Activated CD8-positive, alpha-beta memory T cell treated with anti-CD3 and anti-CD28 coated beads, Interleukin-2, amount 10 ng/mL, durations not matched to agents 7 days and 5 days (primary cell): ENCODE measurements around the gene APBB1IP. TPM values are rescaled to one million over a fixed set of nuclear protein-coding genes. Genes with fewer than 3 reads are reported as not detected.
A peak's percentile ranks its signal among the peaks of the same experiment; 100 is the strongest.
"Not testable (repeated sequence)": the region's sequence is repeated elsewhere in the genome, so short reads cannot be mapped to it uniquely, and the experiment has no call there.

ENCODE experiments used
- ATAC-seq: fragments of 150-1000 bp; cut with Tn5 transposase; one replicate; pipeline ENCODE4 v1.10.0; 2021; ENCODE audit warnings: moderate library complexity
- CTCF ChIA-PET: fragments of 350-600 bp; sonication (Branson Sonifier 250); formaldehyde crosslinking; loops from one replicate; lab custom pipeline; 2021; ENCODE audit warnings: antibody characterized with exemption; lab: Charles Lee
- DNase-seq: peaks from one replicate; pipeline ENCODE4 v3.0.0-alpha.2; 2020
- H3K27ac Mint-ChIP-seq: one replicate; pipeline ENCODE4 v1.8.0; 2021; ENCODE audit warnings: mild to moderate bottlenecking, mixed read lengths
- H3K27me3 Mint-ChIP-seq: one replicate; pipeline ENCODE4 v1.8.0; 2021; ENCODE audit warnings: mixed read lengths
- H3K36me3 Mint-ChIP-seq: one replicate; pipeline ENCODE4 v1.8.0; 2021; ENCODE audit warnings: mild to moderate bottlenecking, mixed read lengths
- H3K4me1 Mint-ChIP-seq: one replicate; pipeline ENCODE4 v1.8.0; 2021; ENCODE audit warnings: mixed read lengths
- H3K4me3 Mint-ChIP-seq: one replicate; pipeline ENCODE4 v1.8.0; 2021; ENCODE audit warnings: mild to moderate bottlenecking, moderate library complexity, mixed read lengths
- H3K9me3 Mint-ChIP-seq: one replicate; pipeline ENCODE4 v1.8.0; 2022; ENCODE audit warnings: low read depth, mixed read lengths
- total RNA-seq, 2 experiments: library from RNA; stranded (reverse); gene quantifications; one replicate each; pipeline ENCODE4 v1.2.3, GENCODE V29; 2021

APBB1IP gene
- total RNA-seq, 2 experiments from 2014 or later, result 73.2 to 73.8 TPM

GRCh38 chr10:26566525-26567350 is 128.6 kb downstream of the APBB1IP start:
- peaks cover 76% of the 10 kb centered on the region for H3K36me3 Mint-ChIP-seq
- H3K4me1 Mint-ChIP-seq, result no peaks in the 10 kb centered on the region
- H3K9me3 Mint-ChIP-seq, result peaks cover 3% of the 10 kb centered on the region
- no peaks in the 10 kb centered on the region for H3K27me3 Mint-ChIP-seq
- CTCF ChIA-PET, result interaction anchor here (0.9 kb wide), 1 partner anchor 63 kb away, joined by 3 read pairs; no protein-coding TSS in a partner anchor
- DNase-seq (no peak), ATAC-seq (no peak)
- H3K4me3 Mint-ChIP-seq, result no peak overlapping the region
- H3K27ac Mint-ChIP-seq, result no peak overlapping the region

- peaks cover 77% of the 10 kb centered on the region for H3K36me3 Mint-ChIP-seq
- CTCF ChIA-PET, result no interaction called here
- no peak for ATAC-seq
Measured at GRCh38 chr10:26567351-26567721, 129.2 kb downstream of the APBB1IP start.

GRCh38 chr10:26571655-26572054 is 133.5 kb downstream of the APBB1IP start:
- CTCF ChIA-PET, result interaction anchor here (1.7 kb wide), 1 partner anchor 236 kb away, joined by 3 read pairs; no protein-coding TSS in a partner anchor
- no peak overlapping the region for H3K4me3 Mint-ChIP-seq
- H3K27me3 Mint-ChIP-seq, result no peaks in the 10 kb centered on the region
- H3K36me3 Mint-ChIP-seq, result peaks cover 67% of the 10 kb centered on the region
- peaks cover 9% of the 10 kb centered on the region for H3K4me1 Mint-ChIP-seq
- ATAC-seq (no peak), DNase-seq (no peak)
- H3K27ac Mint-ChIP-seq, result no peak overlapping the region
- peaks cover 8% of the 10 kb centered on the region for H3K9me3 Mint-ChIP-seq

More at GRCh38 chr10:26567351-26567721, 129.2 kb downstream of the APBB1IP start:
- Mint-ChIP-seq H3K4me1 (no peaks in the 10 kb centered on the region), H3K9me3 (peaks cover 3% of the 10 kb centered on the region), H3K27ac (no peak overlapping the region), H3K4me3 (no peak overlapping the region), H3K27me3 (no peaks in the 10 kb centered on the region)
- DNase-seq, result no peak

DNA sequence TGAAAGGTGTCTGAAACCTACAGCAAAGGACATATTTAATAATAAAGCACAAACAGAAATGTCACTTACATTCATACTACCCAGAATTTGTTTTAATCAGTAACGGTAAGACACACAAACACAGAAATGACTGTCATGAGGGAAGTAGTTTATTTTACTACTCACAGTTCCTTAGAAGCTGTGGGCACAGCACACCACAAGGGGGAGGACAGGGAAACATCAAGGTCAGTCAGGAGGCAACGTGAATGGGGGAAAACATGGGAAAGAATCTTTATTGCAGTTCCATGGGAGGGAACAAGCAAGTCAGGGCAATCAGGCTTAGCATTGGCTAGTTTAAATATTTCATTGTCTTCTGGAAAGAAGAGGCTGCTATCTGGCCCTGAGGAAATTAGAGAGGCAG is 135.5 kb downstream of the APBB1IP start:
- no peaks in the 10 kb centered on the region for H3K27me3 Mint-ChIP-seq
- DNase-seq, result no peak
- H3K9me3 Mint-ChIP-seq, result peaks cover 8% of the 10 kb centered on the region
- ATAC-seq, result no peak
- peaks cover 9% of the 10 kb centered on the region for H3K4me1 Mint-ChIP-seq
- H3K27ac Mint-ChIP-seq, result no peak overlapping the region
- CTCF ChIA-PET, result no interaction called here
- H3K36me3 Mint-ChIP-seq, result peaks cover 54% of the 10 kb centered on the region
- H3K4me3 Mint-ChIP-seq, result no peak overlapping the region

DNA sequence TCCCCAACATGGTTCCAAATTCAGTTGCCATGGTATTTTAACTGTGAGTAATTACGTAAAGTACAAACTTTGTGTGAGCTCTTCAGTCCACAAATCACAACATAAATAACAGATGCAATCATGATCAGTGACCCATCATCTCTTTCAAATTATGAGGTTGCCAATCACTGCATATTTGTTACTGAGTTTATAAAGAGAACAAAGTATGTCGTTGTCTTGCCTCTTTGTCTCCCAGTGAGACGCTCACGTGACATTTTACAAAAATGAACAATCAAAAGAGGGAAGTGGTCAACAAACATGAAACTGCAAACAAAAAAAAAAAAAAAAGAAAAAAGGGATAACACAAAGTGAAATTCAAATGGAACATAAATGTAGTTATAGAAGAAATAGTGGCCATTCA is 136.6 kb downstream of the APBB1IP start:
- peaks cover 9% of the 10 kb centered on the region for H3K4me1 Mint-ChIP-seq
- DNase-seq (no peak), ATAC-seq (peak; percentile 47)
- CTCF ChIA-PET, result no interaction called here
- H3K27me3 Mint-ChIP-seq, result no peaks in the 10 kb centered on the region
- H3K4me3 Mint-ChIP-seq, result no peak overlapping the region
- peaks cover 45% of the 10 kb centered on the region for H3K36me3 Mint-ChIP-seq
- H3K27ac Mint-ChIP-seq, result peak overlapping the region; percentile 51
- peaks cover 8% of the 10 kb centered on the region for H3K9me3 Mint-ChIP-seq

DNA sequence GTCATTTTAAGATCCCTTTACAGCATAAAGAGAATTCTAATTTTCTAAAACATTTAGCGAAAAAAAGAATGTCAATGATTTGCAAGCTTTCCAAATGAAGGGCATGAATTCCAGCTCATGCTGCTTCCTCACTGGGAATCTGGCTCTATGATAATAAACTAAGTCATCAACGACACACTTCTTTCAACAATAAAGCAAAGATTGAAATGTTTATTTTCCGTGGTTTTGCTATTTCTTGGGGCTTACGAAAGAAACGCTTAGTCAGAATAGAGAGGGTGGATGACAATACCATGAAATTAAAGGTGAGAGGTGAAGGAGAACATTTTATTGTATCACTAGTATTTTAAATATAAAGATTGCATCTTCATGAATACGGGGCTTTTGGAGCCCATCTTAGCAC is 140.2 kb downstream of the APBB1IP start:
- H3K9me3 Mint-ChIP-seq, DNase-seq, H3K4me1 Mint-ChIP-seq, H3K27ac Mint-ChIP-seq, CTCF ChIA-PET, ATAC-seq, H3K27me3 Mint-ChIP-seq, H3K4me3 Mint-ChIP-seq: not testable (repeated sequence)
- peaks cover 18% of the 10 kb centered on the region for H3K36me3 Mint-ChIP-seq

DNA sequence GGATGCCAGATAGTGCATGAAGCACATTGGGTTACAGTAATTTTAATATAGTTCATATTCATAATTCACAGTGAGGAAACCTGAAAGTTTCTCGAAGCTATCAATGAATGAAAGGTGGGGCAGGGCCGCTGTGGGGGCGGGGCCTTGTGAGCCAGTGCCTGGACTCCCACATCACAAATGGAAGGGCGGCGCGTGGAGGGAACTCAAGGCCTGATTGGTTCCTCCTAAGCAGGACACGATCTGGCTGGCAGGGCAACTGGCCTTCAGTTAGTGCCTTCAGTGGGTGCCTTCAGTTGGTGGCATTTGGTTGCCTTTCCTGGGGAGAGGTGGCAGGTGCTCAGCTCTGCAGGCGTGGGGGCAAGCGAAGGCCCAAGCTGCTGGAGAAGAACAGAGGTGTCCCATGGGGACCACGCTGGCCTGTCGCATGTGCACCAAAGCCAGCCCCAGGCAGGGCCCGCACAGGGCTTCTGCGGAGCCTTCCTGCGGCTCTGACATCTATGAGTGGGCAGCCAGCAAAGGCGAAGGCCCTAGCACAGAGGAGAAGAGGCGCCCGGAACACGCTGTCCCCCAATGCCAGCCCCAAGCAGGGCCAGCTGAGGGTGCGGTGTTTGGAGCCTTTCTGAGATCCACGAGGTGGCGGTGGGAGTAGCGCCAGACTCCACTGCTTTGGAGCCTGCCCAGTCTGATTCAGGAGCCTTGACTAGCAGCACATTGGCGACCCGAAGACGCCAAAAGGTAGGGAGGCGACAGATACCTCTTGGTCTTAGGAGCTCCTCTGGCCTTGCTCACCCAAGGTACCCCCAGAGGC is 141.3 kb downstream of the APBB1IP start:
- peaks cover 3% of the 10 kb centered on the region for H3K9me3 Mint-ChIP-seq
- H3K27me3 Mint-ChIP-seq, result no peaks in the 10 kb centered on the region
- peaks cover 5% of the 10 kb centered on the region for H3K4me1 Mint-ChIP-seq
- DNase-seq, result no peak
- ATAC-seq, result no peak
- H3K27ac Mint-ChIP-seq, result no peak overlapping the region
- CTCF ChIA-PET, result no interaction called here
- peaks cover 11% of the 10 kb centered on the region for H3K36me3 Mint-ChIP-seq
- no peak overlapping the region for H3K4me3 Mint-ChIP-seq

GRCh38 chr10:26586211-26586610 is 148.1 kb downstream of the APBB1IP start:
- H3K36me3 Mint-ChIP-seq, result no peaks in the 10 kb centered on the region
- no peak for DNase-seq
- H3K27ac Mint-ChIP-seq, result no peak overlapping the region
- no peak overlapping the region for H3K4me3 Mint-ChIP-seq
- H3K9me3 Mint-ChIP-seq, result no peaks in the 10 kb centered on the region
- no peaks in the 10 kb centered on the region for H3K4me1 Mint-ChIP-seq
- CTCF ChIA-PET, result no interaction called here
- no peaks in the 10 kb centered on the region for H3K27me3 Mint-ChIP-seq
- no peak for ATAC-seq

DNA sequence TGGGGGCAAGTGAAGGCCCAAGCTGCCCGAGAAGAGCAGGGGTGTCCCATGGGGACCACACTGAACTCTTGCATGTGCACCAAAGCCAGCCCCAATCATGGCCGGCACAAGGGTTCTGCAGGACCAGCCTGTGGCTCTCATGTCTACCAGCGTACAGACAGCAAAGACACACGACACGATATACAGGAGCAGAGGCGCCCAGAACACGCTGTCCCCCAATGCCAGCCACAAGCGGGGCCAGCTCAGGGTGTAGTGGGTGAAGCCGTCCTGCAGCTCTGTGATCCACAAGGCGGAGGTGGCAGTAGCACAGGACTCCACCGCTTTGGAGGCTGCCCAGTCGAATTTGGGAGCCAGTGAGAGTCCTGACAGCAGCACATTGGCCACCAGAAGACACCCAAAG is 150.5 kb downstream of the APBB1IP start:
- H3K27me3 Mint-ChIP-seq, result no peaks in the 10 kb centered on the region
- no peaks in the 10 kb centered on the region for H3K4me1 Mint-ChIP-seq
- CTCF ChIA-PET, result no interaction called here
- no peak for DNase-seq
- no peak for ATAC-seq
- H3K36me3 Mint-ChIP-seq, result no peaks in the 10 kb centered on the region
- no peak overlapping the region for H3K27ac Mint-ChIP-seq
- no peak overlapping the region for H3K4me3 Mint-ChIP-seq
- H3K9me3 Mint-ChIP-seq, result no peaks in the 10 kb centered on the region

DNA sequence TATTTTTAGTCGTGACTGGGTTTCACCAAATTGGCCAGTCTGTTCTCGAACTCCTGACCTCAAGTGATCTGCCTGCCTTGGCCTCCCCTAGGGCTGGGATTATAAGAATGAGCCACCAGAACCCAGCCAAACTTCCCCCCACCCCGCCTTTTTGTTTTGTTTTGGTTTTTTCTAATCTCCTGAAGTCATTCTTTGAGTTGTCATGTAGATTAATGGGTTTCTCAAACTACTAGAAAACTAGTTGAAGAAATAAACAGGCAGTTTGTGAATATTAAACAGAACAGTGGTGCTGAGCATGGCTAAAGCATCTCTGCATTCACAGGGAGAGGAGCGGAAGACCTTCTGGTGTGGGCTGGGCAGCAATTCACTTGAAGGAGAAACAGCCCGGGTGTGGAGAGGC is 151.7 kb downstream of the APBB1IP start:
- H3K27ac Mint-ChIP-seq, DNase-seq, H3K27me3 Mint-ChIP-seq, H3K4me1 Mint-ChIP-seq, ATAC-seq, H3K9me3 Mint-ChIP-seq, CTCF ChIA-PET, H3K36me3 Mint-ChIP-seq, H3K4me3 Mint-ChIP-seq: not testable (repeated sequence)

- CTCF ChIA-PET, result no interaction called here
- Mint-ChIP-seq H3K27me3 (peaks cover 2% of the 10 kb centered on the region), H3K36me3 (no peaks in the 10 kb centered on the region), H3K27ac (no peak overlapping the region), H3K9me3 (no peaks in the 10 kb centered on the region), H3K4me3 (no peak overlapping the region), H3K4me1 (no peaks in the 10 kb centered on the region)
- DNase-seq (no peak), ATAC-seq (no peak)
Measured at GRCh38 chr10:26593896-26594295, 155.8 kb downstream of the APBB1IP start.

DNA sequence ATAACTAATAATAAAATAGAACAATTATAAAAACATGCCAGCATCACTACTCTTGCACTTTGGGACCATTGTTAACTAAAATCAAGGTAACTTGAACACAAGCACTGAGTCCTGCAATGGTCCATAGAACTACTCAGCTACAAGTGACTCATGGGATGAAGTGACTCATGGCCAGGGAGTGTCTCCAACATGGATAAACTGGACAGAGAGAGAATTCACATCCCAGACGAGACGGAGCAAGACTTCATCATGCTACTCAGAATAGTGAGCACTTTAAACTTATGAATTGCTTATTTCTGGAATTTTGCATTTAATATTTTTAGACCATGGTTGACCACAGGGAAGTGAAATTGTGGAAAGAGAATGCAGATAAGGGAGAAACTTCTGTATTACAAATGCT is 165.1 kb downstream of the APBB1IP start:
- H3K4me3 Mint-ChIP-seq, ATAC-seq, H3K9me3 Mint-ChIP-seq, DNase-seq, CTCF ChIA-PET, H3K4me1 Mint-ChIP-seq, H3K27ac Mint-ChIP-seq, H3K36me3 Mint-ChIP-seq: not testable (repeated sequence)
- peaks cover 24% of the 10 kb centered on the region for H3K27me3 Mint-ChIP-seq

- H3K4me1 Mint-ChIP-seq, H3K27ac Mint-ChIP-seq, DNase-seq, H3K4me3 Mint-ChIP-seq, CTCF ChIA-PET, H3K36me3 Mint-ChIP-seq, ATAC-seq, H3K9me3 Mint-ChIP-seq: not testable (repeated sequence)
- H3K27me3 Mint-ChIP-seq, result peaks cover 25% of the 10 kb centered on the region
Measured at GRCh38 chr10:26604320-26605093, 166.4 kb downstream of the APBB1IP start.
